ENCODE measurements around the gene MANF. TPM values are rescaled to one million over a fixed set of nuclear protein-coding genes. Genes with fewer than 3 reads are reported as not detected.

Gene MANF
- total RNA-seq, 1 experiment from 2014 or later, result 176 TPM

DNA sequence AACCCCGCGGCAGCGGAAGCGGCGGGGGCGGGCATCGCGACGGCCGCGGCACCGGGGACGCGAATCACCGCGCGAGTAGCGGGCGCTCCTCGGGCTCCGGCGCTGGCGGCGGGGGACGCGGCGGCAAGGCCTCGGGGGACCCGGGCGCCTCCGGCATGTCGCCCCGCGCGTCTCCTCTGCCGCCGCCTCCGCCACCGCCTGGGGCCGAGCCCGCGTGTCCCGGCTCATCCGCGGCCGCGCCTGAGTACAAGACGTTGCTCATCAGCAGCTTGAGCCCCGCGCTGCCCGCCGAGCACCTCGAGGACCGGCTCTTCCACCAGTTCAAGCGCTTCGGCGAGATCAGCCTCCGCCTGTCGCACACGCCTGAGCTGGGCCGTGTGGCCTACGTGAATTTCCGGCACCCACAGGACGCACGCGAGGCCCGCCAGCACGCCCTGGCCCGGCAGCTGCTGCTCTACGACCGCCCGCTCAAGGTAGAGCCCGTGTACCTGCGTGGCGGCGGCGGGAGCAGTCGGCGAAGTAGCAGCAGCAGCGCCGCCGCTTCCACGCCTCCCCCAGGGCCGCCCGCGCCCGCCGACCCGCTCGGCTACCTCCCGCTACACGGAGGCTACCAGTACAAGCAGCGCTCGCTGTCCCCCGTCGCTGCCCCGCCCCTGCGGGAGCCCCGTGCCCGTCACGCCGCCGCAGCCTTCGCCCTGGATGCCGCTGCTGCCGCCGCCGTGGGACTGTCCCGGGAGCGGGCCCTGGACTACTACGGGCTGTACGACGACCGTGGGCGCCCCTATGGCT is 6.7 kb downstream of the MANF start:
- peaks cover 32% of the 10 kb centered on the region for H3K4me1 Mint-ChIP-seq (ENCODE audit: low read depth, unreplicated experiment)
- H3K36me3 Mint-ChIP-seq (ENCODE audit: insufficient read depth, unreplicated experiment), result peaks cover 88% of the 10 kb centered on the region
- peak; percentile 28 for DNase-seq
- BruUV-seq (replicated peaks), result no TSS peak
- peak overlapping the region; percentile 71 for H3K4me3 Mint-ChIP-seq (ENCODE audit: low read depth, unreplicated experiment)
- H3K9me3 Mint-ChIP-seq (ENCODE audit: low read depth, unreplicated experiment), result no peaks in the 10 kb centered on the region
- no peaks in the 10 kb centered on the region for H3K27me3 Mint-ChIP-seq (ENCODE audit: unreplicated experiment)
- CTCF ChIA-PET, result interaction anchor here (0.5 kb wide), 1 partner anchor 260 kb away, joined by 3 read pairs; no protein-coding TSS in a partner anchor
- intact Hi-C loops (cut with micrococcal nuclease; ENCODE audit: unreplicated experiment), result no loop called here
- TF ChIP-seq, protein P1, sequence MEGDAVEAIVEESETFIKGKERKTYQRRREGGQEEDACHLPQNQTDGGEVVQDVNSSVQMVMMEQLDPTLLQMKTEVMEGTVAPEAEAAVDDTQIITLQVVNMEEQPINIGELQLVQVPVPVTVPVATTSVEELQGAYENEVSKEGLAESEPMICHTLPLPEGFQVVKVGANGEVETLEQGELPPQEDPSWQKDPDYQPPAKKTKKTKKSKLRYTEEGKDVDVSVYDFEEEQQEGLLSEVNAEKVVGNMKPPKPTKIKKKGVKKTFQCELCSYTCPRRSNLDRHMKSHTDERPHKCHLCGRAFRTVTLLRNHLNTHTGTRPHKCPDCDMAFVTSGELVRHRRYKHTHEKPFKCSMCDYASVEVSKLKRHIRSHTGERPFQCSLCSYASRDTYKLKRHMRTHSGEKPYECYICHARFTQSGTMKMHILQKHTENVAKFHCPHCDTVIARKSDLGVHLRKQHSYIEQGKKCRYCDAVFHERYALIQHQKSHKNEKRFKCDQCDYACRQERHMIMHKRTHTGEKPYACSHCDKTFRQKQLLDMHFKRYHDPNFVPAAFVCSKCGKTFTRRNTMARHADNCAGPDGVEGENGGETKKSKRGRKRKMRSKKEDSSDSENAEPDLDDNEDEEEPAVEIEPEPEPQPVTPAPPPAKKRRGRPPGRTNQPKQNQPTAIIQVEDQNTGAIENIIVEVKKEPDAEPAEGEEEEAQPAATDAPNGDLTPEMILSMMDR (IDR thresholded peaks at IDR 0.05; ENCODE audit: unreplicated experiment), result no peak
- H3K27ac Mint-ChIP-seq (ENCODE audit: unreplicated experiment), result peak overlapping the region; percentile 39

DNA sequence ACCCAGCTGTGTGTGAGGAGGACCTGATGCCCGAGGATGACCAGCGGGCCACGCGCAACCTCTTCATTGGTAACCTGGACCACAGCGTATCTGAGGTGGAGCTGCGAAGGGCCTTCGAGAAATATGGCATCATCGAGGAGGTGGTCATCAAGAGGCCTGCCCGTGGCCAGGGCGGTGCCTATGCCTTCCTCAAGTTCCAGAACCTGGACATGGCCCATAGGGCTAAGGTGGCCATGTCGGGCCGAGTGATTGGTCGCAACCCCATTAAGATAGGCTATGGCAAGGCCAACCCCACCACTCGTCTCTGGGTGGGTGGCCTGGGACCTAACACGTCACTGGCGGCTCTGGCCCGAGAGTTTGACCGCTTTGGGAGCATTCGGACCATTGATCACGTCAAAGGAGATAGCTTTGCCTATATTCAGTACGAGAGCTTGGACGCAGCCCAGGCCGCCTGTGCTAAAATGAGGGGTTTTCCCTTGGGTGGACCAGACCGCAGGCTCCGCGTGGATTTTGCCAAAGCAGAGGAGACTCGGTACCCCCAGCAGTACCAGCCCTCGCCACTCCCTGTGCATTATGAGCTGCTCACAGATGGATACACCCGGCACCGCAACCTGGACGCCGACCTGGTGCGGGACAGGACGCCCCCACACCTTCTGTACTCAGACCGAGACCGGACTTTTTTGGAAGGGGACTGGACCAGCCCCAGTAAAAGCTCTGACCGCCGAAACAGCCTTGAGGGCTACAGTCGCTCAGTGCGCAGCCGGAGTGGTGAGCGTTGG is 7.5 kb downstream of the MANF start:
- H3K4me1 Mint-ChIP-seq (ENCODE audit: low read depth, unreplicated experiment), result peaks cover 29% of the 10 kb centered on the region
- no peaks in the 10 kb centered on the region for H3K27me3 Mint-ChIP-seq (ENCODE audit: unreplicated experiment)
- intact Hi-C loops (cut with micrococcal nuclease; ENCODE audit: unreplicated experiment), result no loop called here
- no peak overlapping the region for H3K27ac Mint-ChIP-seq (ENCODE audit: unreplicated experiment)
- TF ChIP-seq, protein P1 (IDR thresholded peaks at IDR 0.05; ENCODE audit: unreplicated experiment), result no peak
- H3K36me3 Mint-ChIP-seq (ENCODE audit: insufficient read depth, unreplicated experiment), result peaks cover 88% of the 10 kb centered on the region
- CTCF ChIA-PET, result interaction anchor here (0.5 to 1.1 kb wide), 2 partner anchors 8 to 261 kb away, joined by 3 read pairs; partner anchors contain the start of gene MANF
- no TSS peak for BruUV-seq (replicated peaks)
- H3K4me3 Mint-ChIP-seq (ENCODE audit: low read depth, unreplicated experiment), result peak overlapping the region; percentile 71
- DNase-seq, result no peak
- H3K9me3 Mint-ChIP-seq (ENCODE audit: low read depth, unreplicated experiment), result no peaks in the 10 kb centered on the region

DNA sequence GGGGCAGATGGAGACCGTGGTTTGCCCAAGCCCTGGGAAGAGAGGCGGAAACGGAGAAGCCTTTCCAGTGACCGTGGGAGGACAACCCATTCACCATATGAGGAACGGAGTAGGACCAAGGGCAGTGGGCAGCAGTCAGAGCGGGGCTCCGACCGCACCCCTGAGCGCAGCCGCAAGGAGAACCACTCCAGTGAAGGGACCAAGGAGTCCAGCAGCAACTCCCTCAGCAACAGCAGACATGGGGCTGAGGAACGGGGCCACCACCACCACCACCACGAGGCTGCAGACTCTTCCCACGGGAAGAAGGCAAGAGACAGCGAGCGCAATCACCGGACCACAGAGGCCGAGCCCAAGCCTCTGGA is 8.0 kb downstream of the MANF start:
- TSS peak; percentile 21 for BruUV-seq (replicated peaks)
- Mint-ChIP-seq H3K27ac (ENCODE audit: unreplicated experiment) (no peak overlapping the region), H3K9me3 (ENCODE audit: low read depth, unreplicated experiment) (no peaks in the 10 kb centered on the region), H3K36me3 (ENCODE audit: insufficient read depth, unreplicated experiment) (peaks cover 87% of the 10 kb centered on the region), H3K4me3 (ENCODE audit: low read depth, unreplicated experiment) (no peak overlapping the region), H3K4me1 (ENCODE audit: low read depth, unreplicated experiment) (peaks cover 23% of the 10 kb centered on the region), H3K27me3 (ENCODE audit: unreplicated experiment) (no peaks in the 10 kb centered on the region)
- CTCF ChIA-PET, result interaction anchor here (1.1 kb wide), 1 partner anchor 8 kb away, joined by 3 read pairs; the partner anchor contains the start of gene MANF
- no peak for DNase-seq
- TF ChIP-seq, protein P1 (IDR thresholded peaks at IDR 0.05; ENCODE audit: unreplicated experiment), result no peak
- intact Hi-C loops (cut with micrococcal nuclease; ENCODE audit: unreplicated experiment), result no loop called here

DNA sequence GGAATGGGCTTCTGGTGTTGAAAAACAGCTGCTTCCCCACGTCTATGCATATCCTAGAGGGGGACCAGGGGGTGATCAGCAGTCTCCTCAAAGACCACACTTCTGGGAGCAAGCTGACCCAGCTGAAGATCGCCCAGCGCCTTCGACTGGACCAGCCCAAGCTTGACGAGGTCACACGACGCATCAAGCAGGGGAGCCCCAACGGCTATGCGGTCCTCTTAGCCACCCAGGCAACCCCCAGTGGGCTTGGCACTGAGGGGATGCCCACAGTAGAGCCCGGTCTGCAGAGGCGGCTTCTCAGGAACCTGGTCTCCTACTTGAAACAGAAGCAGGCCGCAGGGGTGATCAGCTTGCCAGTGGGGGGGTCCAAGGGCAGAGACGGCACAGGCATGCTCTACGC is 8.5 kb downstream of the MANF start:
- TF ChIP-seq, protein P1 (IDR thresholded peaks at IDR 0.05; ENCODE audit: unreplicated experiment), result no peak
- Mint-ChIP-seq H3K9me3 (ENCODE audit: low read depth, unreplicated experiment) (no peaks in the 10 kb centered on the region), H3K4me3 (ENCODE audit: low read depth, unreplicated experiment) (no peak overlapping the region), H3K27me3 (ENCODE audit: unreplicated experiment) (no peaks in the 10 kb centered on the region), H3K36me3 (ENCODE audit: insufficient read depth, unreplicated experiment) (peaks cover 82% of the 10 kb centered on the region), H3K27ac (ENCODE audit: unreplicated experiment) (no peak overlapping the region), H3K4me1 (ENCODE audit: low read depth, unreplicated experiment) (peaks cover 18% of the 10 kb centered on the region)
- BruUV-seq (replicated peaks), result no TSS peak
- CTCF ChIA-PET, result interaction anchor here (1.1 kb wide), 1 partner anchor 9 kb away, joined by 3 read pairs; the partner anchor contains the start of gene MANF
- intact Hi-C loops (cut with micrococcal nuclease; ENCODE audit: unreplicated experiment), result no loop called here
- DNase-seq, result no peak
